Myometrial cell (primary cell): ENCODE data around the gene REEP3. TPM values are rescaled to one million over a fixed set of nuclear protein-coding genes. Genes with fewer than 3 reads are reported as not detected.

Experiments
- total RNA-seq: library from RNA; depleted of rRNA; stranded (reverse); fragments of >200 nt; gene quantifications from 2 replicates; pipeline ENCODE4 v1.2.3, GENCODE V29; 2015

The REEP3 gene
- 42.7 and 86.3 TPM in 2 replicates for total RNA-seq

DNA sequence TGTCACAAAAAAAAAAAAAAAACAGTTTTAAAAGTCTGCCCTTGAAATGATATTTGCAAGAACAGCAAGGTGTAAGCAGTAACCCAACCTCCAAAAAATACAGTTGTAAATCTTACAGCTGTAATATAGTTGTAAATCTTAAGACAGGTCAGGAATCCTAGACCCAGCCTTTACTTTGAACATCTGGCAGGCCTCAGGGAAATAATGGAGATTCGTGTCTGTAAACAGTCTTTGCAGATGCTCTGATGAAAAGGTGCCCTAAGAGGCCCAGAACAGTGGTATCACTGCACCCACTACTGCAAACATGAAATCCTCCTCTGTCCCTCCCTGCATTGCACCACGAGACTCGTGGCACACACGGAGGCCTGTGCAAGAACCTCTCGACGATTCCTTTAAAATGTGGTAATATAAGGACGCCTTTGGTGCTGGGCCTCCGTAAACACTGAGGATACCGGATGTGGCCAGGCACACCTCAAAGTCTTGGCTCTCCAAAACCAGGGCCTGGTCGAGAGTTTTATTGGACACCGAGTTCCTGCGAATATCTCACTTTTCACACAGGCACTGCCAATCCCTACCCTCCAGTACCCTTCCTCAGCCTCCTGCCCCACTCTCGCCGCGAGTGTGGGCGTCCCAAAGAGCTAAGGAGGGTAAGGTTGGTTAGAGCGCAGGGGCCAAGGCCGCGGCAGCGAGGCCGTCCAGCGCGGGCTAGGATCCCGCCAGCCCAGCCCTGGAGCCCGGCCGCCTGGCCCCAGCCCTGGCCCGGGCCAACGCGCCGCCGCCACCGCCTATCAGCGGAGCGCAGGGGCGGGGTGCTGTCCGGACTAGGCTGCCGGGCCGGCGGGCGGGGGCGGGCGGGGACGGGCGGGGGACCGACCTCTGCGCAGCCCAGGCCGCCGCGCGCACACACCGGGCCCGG lies at the start of gene REEP3:
Gene REEP3 (plus strand): TSS at position 902 of the 916 bp plus-strand sequence. CDS start 145 bp downstream, outside the sequence.

Other genes starting within 250 kb of the REEP3 start
- 27.1 and 59.0 TPM in 2 replicates for gene JMJD1C, start 55.4 kb upstream of the REEP3 start, total RNA-seq